SU-DHL-6 (cell line): ENCODE measurements around the gene FOXC1.

Experiments used
- H2AFZ ChIP-seq: fragments of 200-600 bp; sonication (generic); 2 replicates; pipeline ENCODE4 v1.6.1; 2014; ENCODE audit warnings: low read depth, mild to moderate bottlenecking, moderate library complexity, mixed read lengths, antibody characterized with exemption, low read length; ENCODE audit not compliant: severe bottlenecking
- H3F3A ChIP-seq: fragments of 200-600 bp; shearing (Covaris generic); 2 replicates; pipeline ENCODE4 v1.6.0; 2016; ENCODE audit warnings: antibody characterized with exemption, mild to moderate bottlenecking; ENCODE audit not compliant: insufficient read depth
- H3K27ac ChIP-seq: fragments of 200-600 bp; sonication (generic); 2 replicates; pipeline ENCODE4 v1.5.1; 2016; ENCODE audit warnings: low read depth, mild to moderate bottlenecking, low read length, moderate library complexity, mixed read lengths
- H3K27me3 ChIP-seq: fragments of 200-600 bp; sonication (generic), shearing (Covaris generic); 2 replicates; pipeline ENCODE4 v1.6.0; 2014; ENCODE audit warnings: mild to moderate bottlenecking, low read length
- H3K36me3 ChIP-seq: fragments of 200-600 bp; sonication (generic); 2 replicates; pipeline ENCODE4 v1.6.1; 2014; ENCODE audit warnings: mild to moderate bottlenecking, low read length, mixed read lengths
- H3K4me2 ChIP-seq: fragments of 300-600, 200-600 bp; shearing (Covaris generic), sonication (generic); 2 replicates; pipeline ENCODE4 v1.6.0; 2014; ENCODE audit warnings: low read length, low read depth, mild to moderate bottlenecking; ENCODE audit not compliant: poor library complexity, severe bottlenecking
- H3K4me3 ChIP-seq: fragments of 200-600 bp; sonication (generic); 2 replicates; pipeline ENCODE4 v1.5.1; 2014; ENCODE audit warnings: antibody characterized with exemption, low read length, mild to moderate bottlenecking, mixed read lengths; ENCODE audit not compliant: insufficient read depth, poor library complexity, severe bottlenecking
- H3K79me2 ChIP-seq: fragments of 200-600 bp; sonication (generic); 2 replicates; pipeline ENCODE4 v1.6.1; 2014; ENCODE audit warnings: mild to moderate bottlenecking, low read length, moderate library complexity; ENCODE audit not compliant: insufficient read depth
- H3K9ac ChIP-seq: fragments of 200-600 bp; sonication (generic); 2 replicates; pipeline ENCODE4 v1.7.0; 2014; ENCODE audit warnings: mild to moderate bottlenecking, low read length
- H3K9me2 ChIP-seq: fragments of 200-600 bp; sonication (generic); replicated peaks from 2 replicates; pipeline ENCODE4 v1.6.1; 2014; ENCODE audit warnings: low read length; ENCODE audit not compliant: insufficient read depth
- H3K9me3 ChIP-seq: fragments of 200-600 bp; sonication (generic); 2 replicates; pipeline ENCODE4 v1.6.1; 2014; ENCODE audit warnings: low read length, mixed read lengths; ENCODE audit not compliant: insufficient read depth
- H4K20me1 ChIP-seq: fragments of 200-600 bp; sonication (generic); 2 replicates; pipeline ENCODE4 v1.6.1; 2014; ENCODE audit warnings: low read depth, mild to moderate bottlenecking, antibody characterized with exemption, low read length, moderate library complexity, mixed read lengths
- CTCF ChIP-seq: fragments of 200-600 bp; sonication (generic); IDR thresholded peaks from one replicate; pipeline ENCODE4 v1.5.1; 2017; ENCODE audit warnings: antibody characterized with exemption, mild to moderate bottlenecking, low read length, moderate library complexity; ENCODE audit not compliant: insufficient read depth, poor library complexity, severe bottlenecking
- EZH2phosphoT487 ChIP-seq: fragments of 200-600 bp; sonication (generic), shearing (Covaris generic); conservative IDR thresholded peaks from 2 replicates; pipeline ENCODE4 v1.6.1; 2018; ENCODE audit warnings: mild to moderate bottlenecking, antibody characterized with exemption, low read length, moderate library complexity, mixed read lengths

The FOXC1 gene

DNA sequence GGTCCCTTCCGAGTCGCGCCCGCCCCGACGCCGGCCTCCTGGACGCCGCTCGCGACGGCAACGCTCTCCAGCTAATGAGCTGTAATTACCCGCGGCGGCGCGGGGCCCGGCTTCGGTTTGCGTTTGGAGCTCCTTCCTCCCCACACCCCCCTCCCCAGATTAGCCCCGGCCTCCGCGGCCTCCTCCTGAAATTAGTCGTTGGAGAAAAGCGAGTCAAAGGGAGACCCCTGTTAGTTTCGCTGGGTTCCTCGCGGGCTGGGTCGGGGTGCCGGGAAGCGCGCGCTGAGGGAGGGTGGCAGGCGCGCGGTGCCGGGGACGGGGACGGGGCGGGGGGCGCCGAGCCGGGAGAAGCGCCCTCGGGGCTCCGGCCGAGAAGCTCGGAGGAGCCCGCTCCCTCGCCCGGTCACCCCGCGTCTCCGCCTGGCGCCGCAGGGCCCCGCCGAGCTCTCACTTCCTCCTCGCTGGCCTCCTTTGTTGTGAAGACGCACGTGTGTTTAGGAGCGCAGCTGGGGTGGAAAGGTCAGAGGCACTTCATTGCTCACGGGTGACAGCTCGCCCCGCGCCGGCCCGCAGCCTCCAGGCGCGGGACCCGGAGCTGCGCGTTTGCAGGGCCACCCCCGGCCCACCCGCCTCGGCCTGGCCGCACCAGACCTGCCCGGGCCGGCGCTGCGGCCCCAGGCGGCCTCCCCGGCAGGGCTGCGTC is 4.9 kb downstream of the FOXC1 start:
- H3K27me3 ChIP-seq, result no peaks in the 10 kb centered on the region

DNA sequence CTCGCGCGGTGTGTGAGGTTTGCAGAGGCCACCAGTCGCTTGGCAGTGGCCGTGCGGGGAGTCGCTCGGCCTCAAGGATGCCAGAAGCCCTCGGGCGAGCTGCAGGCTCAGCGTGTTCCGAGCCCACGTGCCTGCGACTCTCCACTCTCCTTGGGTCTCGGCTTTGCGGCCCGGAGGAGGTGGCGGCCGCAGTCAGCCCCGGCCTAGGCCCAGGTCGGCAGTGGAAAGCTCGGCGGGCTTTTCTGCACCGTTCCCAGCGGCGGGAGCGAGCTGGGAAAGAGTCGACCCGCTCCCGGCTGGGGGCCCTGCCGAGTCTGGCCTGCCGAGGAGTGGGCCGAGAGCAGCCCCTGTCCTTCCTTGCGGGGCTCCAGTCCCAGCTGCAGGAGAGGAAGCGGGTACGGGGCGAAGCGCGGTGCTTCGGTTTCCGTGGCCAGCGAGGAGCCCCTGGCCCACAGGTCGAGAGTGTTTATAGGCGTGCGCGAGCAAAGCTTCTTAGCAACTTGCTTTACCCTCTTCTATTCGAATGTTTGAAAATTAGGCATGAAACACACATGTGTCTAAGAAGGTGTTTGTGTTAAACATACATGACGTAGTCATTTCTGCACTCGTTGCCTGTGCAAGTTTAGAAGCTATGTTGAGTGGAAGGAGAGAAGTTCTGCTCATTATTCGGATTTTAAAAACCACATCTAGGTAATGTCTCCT is 5.6 kb downstream of the FOXC1 start:
- Histone ChIP-seq H3K27ac (no peak overlapping the region), H2AFZ (no peak overlapping the region), H3K4me3 (no peak overlapping the region), H3K4me2 (no peak overlapping the region), H3K9me2 (no peaks in the 10 kb centered on the region), H3K79me2 (no peaks in the 10 kb centered on the region), H4K20me1 (no peaks in the 10 kb centered on the region), H3F3A (peaks cover 16% of the 10 kb centered on the region), H3K27me3 (no peaks in the 10 kb centered on the region), H3K9me3 (no peaks in the 10 kb centered on the region), H3K9ac (no peak overlapping the region), H3K36me3 (no peaks in the 10 kb centered on the region)
- TF ChIP-seq CTCF, result no peak
- TF ChIP-seq EZH2phosphoT487, result no peak

More for the DNA sequence above, 4.9 kb downstream of the FOXC1 start:
- Histone ChIP-seq H3K4me2 (no peak overlapping the region), H4K20me1 (no peaks in the 10 kb centered on the region), H3K9me3 (no peaks in the 10 kb centered on the region), H3K27ac (no peak overlapping the region), H3K9me2 (no peaks in the 10 kb centered on the region), H3K36me3 (no peaks in the 10 kb centered on the region), H3K4me3 (no peak overlapping the region), H3F3A (peaks cover 16% of the 10 kb centered on the region), H3K9ac (no peak overlapping the region), H3K79me2 (no peaks in the 10 kb centered on the region), H2AFZ (no peak overlapping the region)
- TF ChIP-seq EZH2phosphoT487 (no peak), CTCF (no peak)

- H3K79me2 ChIP-seq, result no peaks in the 10 kb centered on the region
- no peak overlapping the region for H2AFZ ChIP-seq
- H4K20me1 ChIP-seq, result no peaks in the 10 kb centered on the region
- no peak overlapping the region for H3K4me2 ChIP-seq
- no peak overlapping the region for H3K27ac ChIP-seq
- no peaks in the 10 kb centered on the region for H3K9me3 ChIP-seq
- no peak overlapping the region for H3K9ac ChIP-seq
- TF ChIP-seq CTCF, result no peak
- no peak for TF ChIP-seq EZH2phosphoT487
- H3F3A ChIP-seq, result peaks cover 16% of the 10 kb centered on the region
- H3K9me2 ChIP-seq, result no peaks in the 10 kb centered on the region
- no peaks in the 10 kb centered on the region for H3K27me3 ChIP-seq
- no peaks in the 10 kb centered on the region for H3K36me3 ChIP-seq
- no peak overlapping the region for H3K4me3 ChIP-seq
These were observed 6.2 kb downstream of the FOXC1 start for GRCh38 chr6:1615853-1616420.
